NT2/D1 (cell line): Measurements from ENCODE around the gene SS18L1.

Experiments
- SUZ12 ChIP-seq: IDR thresholded peaks from 2 replicates; pipeline ENCODE4 v1.6.1; 2011; ENCODE audit not compliant: insufficient read length, insufficient read depth; ENCODE audit errors: extremely low read depth
- YY1 ChIP-seq: IDR thresholded peaks from 2 replicates; pipeline ENCODE4 v1.6.1; 2011; ENCODE audit not compliant: insufficient read length, insufficient read depth
- ZNF274 ChIP-seq: IDR thresholded peaks from 2 replicates; pipeline ENCODE4 v1.6.1; 2011; ENCODE audit warnings: mild to moderate bottlenecking, low read depth, low read length

DNA sequence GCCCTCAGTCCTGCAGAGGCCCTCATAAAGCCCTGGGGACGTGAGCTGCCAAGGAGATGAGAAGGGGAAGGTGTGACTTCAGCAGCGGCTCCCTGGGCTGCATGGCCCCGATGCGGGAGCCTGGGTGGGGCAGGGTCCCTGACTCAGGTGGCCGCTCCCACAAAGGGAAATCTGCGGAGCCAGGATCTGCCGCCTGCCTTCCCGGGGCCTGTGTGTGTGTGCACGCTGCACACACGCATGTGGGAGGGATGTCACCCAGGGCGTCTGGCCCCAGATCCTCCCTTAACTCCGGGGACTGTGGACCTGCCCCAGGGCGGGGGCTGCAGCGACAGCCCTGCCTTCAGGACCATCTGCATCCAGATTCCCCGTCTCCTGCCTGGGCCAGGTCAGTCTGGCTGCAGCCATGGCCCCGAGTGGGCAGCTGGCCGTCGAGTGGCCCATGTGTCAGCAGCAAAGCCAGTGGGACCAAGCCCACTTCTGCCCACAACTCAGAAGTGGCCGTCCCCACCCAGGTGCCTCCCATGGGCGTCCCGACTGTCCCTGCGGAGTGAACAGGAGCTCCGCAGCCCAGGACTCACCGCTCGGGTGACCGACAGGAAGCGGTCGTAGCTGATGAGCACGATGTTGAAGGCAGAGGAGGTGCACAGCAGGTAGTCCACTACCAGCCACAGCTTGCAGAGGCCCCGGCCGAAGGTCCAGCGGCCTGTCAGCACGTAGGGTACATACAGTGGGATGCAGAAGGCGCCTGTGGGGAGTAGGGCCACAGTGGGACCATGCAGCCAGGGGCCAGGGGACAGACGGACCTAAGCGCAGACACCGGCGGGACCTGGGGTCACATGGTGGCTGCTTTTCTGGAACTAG, 74.6 kb downstream of the SS18L1 start:
- no peak for TF ChIP-seq SUZ12
- TF ChIP-seq YY1 = no peak
- no peak for TF ChIP-seq ZNF274
